HG03045 (cell line): Measurements from ENCODE around the gene RFX1.
"Not testable (repeated sequence)": the region's sequence is repeated elsewhere in the genome, so short reads cannot be mapped to it uniquely, and the experiment has no call there.

Source experiments
- ATAC-seq: cut with Tn5 transposase; IDR thresholded peaks from one replicate; pipeline ENCODE4 v1.9.1; 2021; ENCODE audit warnings: mild to moderate bottlenecking, moderate library complexity; ENCODE audit not compliant: unreplicated experiment

The RFX1 gene

DNA sequence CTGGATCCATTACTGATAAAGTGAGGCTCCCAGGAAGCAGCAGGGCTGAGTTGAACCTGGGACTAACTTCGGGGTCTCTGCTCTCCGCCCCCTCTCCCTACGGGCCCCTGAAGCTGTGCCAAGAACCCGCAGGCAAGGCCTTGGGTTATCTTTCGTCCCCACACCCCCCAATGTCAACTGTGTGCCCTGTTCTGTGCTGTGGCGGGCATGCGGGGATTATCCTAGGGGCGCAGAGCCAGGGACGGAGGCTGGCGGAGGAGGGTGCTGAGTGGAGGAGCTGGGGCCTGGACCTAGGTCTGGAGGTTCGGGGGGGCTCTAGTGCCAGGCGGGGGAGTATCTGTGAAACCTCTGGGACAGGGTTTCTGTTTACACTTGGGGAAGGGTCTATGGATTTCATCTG, 26.4 kb downstream of the RFX1 start:
- no peak for ATAC-seq

DNA sequence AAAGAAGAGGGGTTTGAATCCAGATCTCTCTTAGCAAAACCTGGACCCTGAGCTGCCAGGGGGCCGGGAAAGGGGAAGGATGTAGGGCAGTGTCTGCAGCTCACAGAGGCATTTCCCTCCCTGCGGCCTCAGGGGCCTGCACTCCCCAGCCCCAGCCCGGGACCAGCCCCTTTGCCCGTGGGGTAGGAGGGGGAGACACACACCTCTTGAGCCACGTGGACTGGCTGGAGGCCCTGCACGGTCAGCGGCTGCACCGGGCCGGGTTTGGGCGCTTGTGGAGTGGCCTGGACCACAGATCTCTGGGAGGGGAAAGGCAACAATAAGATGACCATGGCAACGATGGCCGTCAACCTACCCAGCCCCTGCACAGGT, 26.9 kb downstream of the RFX1 start:
- no peak for ATAC-seq

DNA sequence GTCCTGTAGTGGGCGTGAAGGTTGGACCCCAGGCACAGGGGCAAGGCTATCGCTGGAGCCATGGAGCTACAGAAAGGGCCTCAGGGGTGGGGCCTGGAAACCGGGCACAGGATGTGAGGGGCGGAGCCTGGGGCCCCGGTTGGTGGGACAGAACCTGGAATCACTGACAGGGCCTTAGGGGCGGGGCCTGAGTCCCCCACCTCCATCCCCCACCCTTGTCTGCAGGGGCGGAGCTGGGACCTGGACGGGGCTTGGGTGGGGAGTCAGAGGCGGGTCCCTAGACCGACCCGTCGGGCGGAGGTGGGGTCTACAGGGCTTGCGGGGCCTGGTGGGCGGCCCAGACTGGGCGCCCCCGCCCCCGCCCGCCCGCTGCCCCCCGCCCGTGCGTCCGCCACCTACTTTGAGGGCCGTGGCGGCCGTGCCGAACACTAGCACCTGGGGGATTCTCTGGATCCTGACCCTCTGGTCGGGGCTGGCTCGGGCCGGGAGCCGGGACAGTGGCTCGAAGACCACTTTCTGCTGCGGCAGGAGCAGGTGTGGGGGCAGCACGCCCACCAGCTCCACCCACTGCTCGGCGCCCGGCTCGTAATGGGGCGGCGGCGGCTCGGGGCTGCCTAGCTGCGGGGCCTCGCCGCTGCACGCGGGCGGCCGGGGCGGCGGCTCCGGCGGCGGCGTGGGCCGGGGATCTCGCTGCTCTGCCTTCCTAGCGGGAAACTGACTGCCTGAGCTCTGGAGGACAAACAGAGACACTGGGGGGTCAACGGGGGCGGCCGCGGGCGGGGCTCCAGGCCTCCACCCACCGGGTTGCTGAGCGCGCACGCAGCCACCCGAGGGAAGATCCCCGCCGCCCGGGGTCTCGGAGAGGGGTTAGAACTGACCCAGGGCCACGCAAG, 27.5 kb downstream of the RFX1 start:
- no peak for ATAC-seq

DNA sequence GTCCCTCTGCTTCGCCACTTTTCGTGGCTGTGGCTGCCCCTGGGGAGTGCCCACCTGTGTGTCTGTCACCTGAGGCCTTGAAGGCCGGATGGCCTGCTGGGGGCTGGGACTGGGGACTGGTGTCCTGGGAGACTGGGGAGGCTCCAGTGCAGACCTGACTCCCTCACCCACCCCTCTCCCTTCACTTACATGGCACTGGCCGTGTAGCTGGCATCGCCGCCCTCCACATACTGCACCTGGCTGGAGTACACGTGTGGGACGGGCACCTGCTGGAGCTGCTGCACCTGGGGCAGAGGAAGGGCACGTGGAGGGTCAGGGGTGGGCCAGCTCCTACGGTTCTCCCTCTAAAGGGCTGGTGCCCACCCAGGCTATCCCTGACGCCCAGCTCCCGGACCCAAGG, 28.3 kb downstream of the RFX1 start:
- ATAC-seq, result no peak

DNA sequence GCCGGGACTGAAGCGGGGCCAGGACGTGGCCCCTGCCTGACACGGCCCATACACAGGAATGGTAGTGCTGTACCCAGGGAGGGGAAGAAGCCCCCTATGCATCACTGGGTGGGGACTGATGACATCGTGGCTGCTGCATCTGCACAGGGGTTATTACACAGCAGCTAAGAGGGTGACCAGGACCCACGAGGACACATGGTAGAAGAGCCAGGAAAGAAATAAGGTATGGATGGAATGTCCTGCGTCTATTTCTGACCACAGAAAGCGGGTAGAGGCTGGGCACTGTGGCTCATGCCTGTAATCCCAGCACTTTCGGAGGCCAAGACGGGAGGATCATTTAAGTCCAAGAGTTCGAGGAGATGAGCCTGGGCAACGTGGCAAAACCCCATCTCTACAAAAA, 29.7 kb downstream of the RFX1 start:
- ATAC-seq, result no peak

DNA sequence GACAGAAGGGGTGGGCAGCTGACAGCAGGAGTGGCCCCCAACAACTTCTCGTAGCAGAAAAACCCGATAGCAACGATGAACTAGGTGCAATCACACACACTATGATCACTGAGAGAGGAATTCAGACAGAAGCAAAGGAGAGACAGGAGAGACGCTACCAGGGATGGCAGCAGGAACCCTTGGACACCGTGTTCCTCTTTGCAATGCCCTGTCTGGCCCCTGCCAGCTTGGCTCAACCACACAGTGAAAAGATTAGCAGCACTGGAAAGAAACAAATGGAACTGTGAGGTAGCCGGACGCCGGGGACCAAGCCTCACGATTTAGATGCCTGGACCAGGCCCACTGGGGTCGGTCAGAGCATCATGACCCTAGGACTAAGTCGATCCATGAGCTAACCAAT, 30.2 kb downstream of the RFX1 start:
- no peak for ATAC-seq

DNA sequence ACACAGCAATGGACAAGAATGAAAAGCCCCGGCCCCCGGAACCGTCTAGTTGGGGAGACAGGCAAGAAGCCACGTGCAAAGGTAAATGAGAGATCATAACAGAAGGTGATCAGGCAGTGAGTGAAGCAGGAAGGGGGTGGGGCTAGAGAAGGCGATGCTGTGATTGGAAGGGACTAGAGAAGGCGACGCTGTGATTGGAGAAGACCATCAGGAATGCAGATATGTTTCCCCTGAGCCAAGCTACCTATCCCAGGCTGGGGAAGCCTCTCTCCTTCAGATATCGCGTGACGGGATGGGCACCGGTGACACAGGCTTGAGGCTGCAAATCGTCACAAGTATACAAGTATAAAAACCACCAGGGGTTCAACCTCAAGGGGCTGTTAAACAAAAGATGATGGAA, 32.0 kb downstream of the RFX1 start:
- no peak for ATAC-seq

DNA sequence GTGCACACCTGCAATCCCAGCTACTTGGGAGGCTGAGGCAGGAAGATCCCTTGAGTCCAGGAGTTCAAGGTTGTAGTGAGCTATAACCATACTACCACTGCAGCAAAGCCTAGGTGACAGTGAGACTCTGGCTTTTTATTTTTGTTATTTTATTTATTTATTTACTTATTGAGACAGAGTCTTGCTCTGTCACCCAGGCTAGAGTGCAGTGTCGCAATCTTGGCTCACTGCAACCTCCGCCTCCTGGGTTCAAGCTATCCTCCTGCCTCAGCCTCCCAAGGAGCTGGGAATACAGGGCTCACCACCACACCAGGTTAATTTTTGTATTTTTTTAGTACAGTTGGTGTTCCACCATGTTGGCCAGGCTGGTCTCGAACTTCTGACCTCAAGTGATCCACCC, 32.6 kb downstream of the RFX1 start:
- ATAC-seq, result not testable (repeated sequence)

DNA sequence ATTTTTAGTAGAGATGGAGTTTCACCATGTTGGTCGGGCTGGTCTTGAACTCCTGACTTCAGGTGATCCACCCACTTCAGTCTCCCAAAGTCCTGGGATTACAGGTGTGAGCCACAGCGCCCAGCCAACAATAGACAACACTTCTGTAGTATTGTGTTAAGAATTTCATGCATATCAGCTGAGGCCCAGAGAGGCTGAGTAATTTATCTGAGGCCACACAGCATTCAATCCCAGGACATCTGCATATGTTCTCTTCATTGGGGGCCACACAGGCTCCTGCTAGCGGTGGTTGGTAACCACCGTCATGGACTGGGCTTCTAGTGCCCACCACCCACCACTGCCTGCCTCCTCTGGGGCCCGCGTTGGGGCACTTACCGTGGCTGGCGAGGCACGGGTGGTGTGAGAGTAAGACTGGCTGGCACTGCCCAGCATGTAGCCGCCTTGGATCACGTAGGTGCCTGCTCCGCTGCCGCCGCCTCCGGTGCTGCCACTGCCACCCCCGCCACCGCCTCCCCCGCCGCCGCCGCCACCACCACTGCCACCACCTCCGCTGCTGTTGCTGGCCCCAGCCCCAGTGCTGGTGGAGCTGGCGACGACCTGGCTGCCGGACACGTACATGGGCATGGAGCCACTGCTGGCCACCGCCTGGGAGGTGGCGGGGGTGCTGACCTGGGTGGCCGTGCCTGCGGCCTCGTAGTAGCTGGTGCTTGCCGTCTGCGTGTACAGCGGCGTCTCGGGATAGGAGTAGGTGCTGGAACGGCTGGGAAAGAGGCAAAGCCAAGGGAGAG, 33.6 kb downstream of the RFX1 start:
- no peak for ATAC-seq

DNA sequence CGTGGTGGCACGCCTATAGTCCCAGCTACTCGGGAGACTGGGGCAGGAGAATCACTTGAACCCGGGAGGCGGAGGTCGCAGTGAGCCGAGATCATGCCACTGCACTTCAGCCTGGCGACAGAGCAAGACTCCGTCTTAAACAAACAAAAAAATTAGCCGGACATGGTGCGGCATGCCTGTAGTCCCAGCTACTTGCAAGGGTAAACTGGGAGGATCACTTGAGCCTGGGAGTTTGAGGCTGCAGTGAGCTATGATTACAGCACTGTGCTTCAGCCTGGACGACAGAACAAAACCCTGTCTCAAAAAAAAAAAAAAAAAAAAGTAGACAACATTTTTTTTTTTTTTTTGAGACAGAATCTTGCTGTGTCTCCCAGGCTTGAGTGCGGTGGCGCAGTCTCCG, 34.3 kb downstream of the RFX1 start:
- ATAC-seq, result not testable (repeated sequence)

DNA sequence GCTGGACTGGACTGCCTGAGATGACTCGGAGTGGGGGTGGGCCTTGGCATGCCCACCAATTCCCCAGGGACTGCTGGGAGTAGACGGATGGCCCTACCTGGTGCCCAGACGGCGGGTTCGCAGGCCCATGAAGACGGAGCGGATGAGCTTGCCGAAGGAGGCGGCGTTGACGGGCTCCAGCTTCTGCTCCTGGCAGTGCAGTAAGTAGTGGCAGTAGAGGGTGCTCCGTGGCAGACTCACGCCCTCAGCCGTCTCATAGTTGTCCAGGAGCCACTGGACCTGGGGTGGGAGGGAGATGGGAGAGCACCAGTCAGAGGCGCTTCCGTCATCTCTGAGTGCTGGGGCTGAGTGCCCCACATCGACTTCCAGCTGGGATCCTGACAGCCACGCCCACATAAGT, 36.2 kb downstream of the RFX1 start:
- no peak for ATAC-seq

DNA sequence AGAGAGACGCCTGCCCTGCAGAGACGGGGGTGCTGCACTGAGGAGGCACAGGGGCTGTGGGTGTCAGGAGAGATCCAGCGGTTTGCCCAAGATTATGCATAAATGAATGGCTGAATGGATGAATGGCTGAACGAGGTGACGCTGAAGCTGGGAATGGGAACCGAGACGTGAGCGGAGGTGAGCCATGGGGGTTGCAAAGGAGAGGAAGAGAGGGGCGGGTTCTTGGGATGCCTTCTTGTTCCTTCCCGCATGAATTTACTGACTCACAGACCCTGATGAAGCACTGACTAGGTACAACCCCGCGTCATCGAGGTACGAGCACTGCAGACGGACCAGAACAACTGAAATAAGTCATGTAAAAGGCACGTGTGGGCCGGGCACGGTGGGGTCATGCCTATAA, 37.1 kb downstream of the RFX1 start:
- ATAC-seq, result no peak

DNA sequence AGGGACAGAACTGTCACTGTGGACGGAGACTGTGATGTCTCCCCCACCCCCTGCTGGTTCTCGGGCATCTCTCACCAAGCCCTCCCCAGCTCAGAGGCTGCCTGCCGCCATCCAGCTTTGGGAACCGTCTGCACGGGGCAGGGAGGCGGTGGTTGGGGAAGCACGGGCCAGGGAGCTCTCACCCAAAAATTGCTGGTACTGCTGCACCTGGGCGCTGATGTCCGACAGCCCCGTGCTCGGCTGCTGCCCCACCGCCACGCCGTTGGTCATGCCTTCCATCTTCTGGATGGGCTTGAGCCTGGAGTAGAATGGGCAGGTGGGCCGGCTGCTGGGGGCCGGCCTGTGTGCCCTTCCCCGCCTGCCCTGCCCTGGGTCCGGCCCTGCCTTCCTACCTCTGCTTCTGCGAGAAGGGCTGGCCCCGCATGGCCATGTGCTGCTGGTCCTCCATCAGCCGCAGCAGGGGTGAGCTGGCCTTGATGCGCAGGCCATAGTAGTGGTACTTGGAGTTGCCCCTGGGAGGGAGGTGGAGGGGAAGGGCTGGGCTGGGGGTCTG, 37.7 kb downstream of the RFX1 start:
- no peak for ATAC-seq

DNA sequence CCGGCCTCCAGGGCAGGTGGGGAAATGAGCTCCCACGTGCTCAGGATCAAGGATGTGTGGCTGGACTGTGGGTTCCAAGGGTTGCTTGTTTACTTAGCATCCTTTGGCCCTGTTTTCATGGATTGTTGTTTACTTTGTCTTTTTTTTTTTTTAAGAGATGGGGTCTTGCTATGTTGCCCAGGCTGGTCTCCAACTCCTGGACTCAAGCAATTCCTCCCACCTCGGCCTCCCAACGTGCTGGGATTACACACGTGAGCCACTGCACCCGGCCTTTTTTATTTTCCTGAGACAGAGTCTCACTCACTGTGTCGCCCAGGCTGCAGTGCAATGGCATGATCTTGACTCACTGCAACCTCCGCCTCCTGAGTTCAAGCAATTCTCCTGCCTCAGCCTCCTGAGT, 38.9 kb downstream of the RFX1 start:
- ATAC-seq, result not testable (repeated sequence)

DNA sequence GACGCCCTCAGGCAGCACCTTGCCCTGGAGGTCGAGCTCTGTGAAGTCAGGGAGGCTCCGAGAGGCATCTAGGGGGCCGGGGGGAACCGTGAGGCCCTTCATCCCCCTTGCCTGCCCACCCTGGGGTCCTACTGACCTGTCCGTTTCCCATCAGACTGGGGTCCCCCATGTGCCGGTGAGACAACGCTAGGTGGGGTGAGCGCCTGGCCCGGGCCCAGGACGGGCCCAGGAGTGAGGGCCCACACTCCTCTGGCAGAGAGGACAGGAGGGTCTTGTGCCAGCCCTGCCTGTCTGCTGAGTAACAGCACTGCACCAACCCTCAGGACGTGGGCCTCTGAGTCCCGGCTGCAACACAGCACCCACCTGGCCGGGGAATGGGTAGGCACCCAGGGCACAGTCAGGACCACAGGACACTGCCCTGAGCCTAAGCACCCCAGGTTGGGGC, 39.4 kb downstream of the RFX1 start:
- ATAC-seq, result no peak

DNA sequence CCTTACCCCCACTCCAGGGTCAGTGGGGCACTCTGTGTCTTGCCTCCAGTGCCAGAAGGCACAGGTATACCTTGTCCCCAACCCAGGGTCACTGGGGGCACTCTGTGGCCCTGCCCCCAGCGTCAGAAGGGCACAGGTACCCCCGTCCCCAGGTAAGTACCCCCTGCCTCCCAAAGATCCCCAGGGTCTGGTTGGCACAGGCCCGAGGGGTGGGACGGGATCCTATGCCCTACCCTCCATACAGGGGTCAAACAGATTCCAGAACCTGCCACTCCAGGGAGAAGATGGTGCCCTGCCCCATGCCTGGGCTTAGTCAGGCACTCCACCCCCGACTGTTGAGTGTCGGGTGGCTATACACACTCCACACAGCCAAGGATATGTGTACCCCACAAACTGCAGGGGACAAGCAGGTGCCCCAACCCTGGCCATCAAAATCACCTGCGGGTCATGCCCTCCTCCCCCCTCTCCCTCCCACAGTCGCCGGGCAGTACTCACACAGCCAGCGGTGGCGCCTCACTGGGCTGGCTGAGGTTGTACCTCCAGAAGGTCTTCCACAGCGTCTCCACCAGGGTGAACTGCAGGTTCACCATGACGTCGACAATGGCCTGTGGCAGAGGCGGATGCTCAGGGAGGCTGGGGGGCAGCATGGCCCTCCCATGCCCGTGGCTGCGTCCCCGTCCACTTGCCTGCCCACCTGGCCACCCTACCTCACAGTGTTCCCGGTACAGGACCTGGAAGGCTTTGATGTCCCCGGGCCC, 40.0 kb downstream of the RFX1 start:
- ATAC-seq, result no peak

DNA sequence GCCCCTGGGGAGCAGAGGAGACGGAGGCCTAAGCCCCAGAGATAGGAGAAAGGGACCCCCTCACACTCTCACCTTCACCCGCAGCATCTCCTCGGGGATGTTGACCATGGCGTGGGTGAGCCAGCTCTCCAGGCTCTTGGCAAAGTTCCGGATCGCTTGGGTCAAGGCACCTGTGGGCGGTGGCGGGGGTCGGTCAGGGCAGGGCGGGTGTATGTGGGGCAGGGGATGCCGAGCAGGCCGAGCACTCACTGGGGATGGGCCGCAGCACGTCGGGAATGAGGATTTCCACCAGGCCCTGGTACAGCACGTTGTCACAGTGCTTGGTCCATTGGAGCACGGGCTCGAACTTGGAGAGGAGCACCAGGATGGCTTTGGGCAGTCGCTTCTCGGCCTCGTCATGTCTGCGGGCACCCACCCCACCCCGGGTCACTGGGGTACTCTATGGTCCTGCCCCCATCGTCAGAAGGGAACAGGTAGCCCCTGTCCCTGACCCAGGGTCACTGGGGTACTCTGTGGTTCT, 40.7 kb downstream of the RFX1 start:
- no peak for ATAC-seq

DNA sequence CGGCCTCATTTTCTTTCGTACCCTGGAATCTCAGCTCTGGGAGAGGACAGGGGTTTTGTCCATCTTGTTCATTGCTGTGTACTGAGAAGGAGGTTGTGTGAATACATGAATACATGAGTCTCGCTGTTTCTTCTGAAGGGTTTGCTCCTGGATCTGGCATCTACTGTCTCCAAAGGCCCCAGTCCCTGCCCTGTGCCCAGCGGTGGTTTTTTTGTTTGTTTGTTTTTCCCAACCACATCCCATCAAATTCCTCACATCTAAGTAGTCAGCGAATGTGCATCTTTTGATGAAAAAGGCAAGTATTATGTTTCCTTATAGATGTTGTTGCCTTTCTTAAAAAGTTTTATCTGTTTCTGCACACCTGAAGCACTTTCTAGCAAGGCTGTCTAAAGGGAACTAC, 41.3 kb downstream of the RFX1 start:
- ATAC-seq, result no peak

DNA sequence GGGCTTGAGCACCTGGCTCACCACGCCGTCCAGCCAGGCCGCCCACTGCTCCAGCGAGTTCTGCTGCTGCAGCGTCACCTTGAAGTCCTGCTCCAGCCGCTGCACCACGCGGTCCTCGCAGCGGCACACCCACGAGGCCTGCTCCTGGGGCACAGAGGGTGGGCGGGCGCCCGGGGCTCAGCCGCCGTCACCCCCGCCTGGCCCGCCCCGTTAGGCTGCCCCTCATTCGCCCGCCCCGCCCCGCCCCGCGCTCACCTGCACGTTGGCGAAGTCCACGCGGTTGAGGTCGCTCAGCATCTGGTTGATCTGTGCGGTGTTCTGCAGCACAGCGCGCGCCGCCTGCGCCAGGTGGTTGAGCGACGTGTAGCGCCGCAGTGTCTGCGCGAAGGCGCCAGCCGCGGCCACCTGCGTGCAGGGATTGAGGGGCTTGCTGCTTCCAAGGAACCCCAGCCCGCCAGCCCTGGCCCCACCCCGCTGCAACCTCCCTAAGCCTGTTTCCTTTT, 42.5 kb downstream of the RFX1 start:
- no peak for ATAC-seq

DNA sequence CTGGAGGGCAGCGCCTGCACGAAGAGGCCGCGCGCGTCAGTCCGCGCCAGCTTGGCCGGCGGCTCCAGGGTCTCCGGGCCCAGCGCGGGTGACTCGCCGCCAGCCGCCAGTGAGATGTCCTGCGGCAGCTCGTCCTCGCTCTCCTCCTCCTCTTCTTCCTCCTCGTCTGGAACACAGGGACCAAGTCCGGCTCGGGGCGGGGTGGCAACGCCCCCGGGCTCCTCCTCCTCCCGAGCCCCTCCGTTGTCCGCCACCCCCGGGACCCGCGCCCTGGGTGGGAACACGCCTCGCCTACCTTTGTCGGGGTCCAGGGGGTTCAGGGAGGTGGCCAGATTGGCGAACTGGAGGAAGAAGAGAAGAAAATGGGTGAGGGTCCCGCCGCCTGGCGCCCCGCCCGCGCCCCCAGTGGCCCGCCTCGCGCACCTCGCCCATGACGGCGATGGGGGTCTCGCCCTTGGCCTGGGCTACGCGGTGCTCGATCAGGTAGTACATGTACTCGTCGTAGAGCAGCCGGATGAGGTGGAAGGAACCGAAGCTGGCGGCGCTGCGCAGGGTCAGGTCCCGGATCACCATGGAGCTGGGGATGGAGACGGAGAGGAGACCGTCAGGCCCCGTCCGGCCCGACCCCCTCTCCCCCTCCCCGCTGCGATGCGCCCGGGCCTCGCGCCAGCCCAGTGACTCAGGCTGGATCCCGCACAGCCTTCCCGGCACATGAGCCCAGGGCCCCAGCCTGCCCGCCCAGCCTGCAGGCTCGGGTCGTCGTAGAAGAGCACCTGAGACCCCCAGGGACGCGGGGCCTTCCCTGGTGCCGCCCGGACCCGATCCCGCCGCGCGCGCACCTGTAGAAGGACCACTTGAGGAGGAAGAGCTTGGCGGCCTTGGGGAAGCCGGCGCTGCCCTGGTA, 43.2 kb downstream of the RFX1 start:
- ATAC-seq, result no peak
